ENCODE results near the gene CRYGN.

DNA sequence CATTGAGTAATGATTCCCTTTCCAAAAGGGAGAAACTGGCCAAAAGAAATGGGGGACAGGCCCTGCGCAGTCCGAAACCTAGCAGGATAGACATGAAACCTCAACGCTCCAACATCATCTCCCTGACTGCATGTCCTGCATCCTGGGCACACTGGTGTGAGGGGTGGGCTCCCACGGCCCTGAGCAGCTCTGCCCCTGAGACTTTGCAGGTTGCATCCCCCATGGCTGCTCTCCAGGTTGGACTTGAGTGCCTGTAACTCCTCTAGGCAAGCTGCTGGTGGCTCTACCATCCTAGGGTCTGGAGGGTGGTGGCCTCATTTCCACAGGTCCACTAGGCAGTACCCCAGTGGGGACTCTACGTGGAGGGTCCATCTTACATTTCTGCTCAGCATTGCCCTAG lies 16.3 kb upstream of the CRYGN start:
- TF ChIP-seq CTCF (IDR thresholded peaks at IDR 0.05) (no peak), POLR2A (IDR thresholded peaks at IDR 0.05) (no peak)

Measured in uterus (tissue), 2 donors.